H7 (cell line): ENCODE measurements around the gene NPAS3. TPM values are rescaled to one million over a fixed set of nuclear protein-coding genes. Genes with fewer than 3 reads are reported as not detected.

Source experiments
- DNase-seq: peaks from one replicate; pipeline ENCODE4 v3.0.0; 2012
- H3K27me3 ChIP-seq: 2 replicates; pipeline ENCODE4 v1.6.0; 2011; ENCODE audit warnings: mild to moderate bottlenecking, low read length; ENCODE audit not compliant: control insufficient read depth, insufficient read depth
- H3K36me3 ChIP-seq: replicated peaks from 2 replicates; pipeline ENCODE4 v1.5.1; 2011; ENCODE audit warnings: low read length; ENCODE audit not compliant: control insufficient read depth, insufficient read depth
- H3K4me3 ChIP-seq: 2 replicates; pipeline ENCODE4 v1.5.1; 2011; ENCODE audit warnings: low read depth, mild to moderate bottlenecking, control low read depth, low read length, moderate library complexity; ENCODE audit not compliant: insufficient read depth
- total RNA-seq: library from RNA; depleted of rRNA; stranded (reverse); fragments of >200 nt; shearing (Covaris generic); gene quantifications from 2 replicates; pipeline ENCODE4 v1.2.3, GENCODE V29; 2014

The NPAS3 gene
- total RNA-seq, 1 experiment from 2014 or later: 4.3 TPM

GRCh38 chr14:33617154-33617553, 678.5 kb downstream of the NPAS3 start:
- no peak for DNase-seq
- no peak overlapping the region for H3K4me3 ChIP-seq
- no peaks in the 10 kb centered on the region for H3K36me3 ChIP-seq
- no peaks in the 10 kb centered on the region; the same call in 1 of the 2 replicates for H3K27me3 ChIP-seq

- H3K36me3 ChIP-seq: no peaks in the 10 kb centered on the region
- no peak for DNase-seq
- no peak overlapping the region for H3K4me3 ChIP-seq
- H3K27me3 ChIP-seq: no peaks in the 10 kb centered on the region
Observed at GRCh38 chr14:33618361-33619105, 679.9 kb downstream of the NPAS3 start.

- Histone ChIP-seq H3K27me3 (no peaks in the 10 kb centered on the region), H3K36me3 (no peaks in the 10 kb centered on the region), H3K4me3 (no peak overlapping the region)
- no peak for DNase-seq
Observed at GRCh38 chr14:33622496-33622895, 683.8 kb downstream of the NPAS3 start.

GRCh38 chr14:33629792-33630191, 691.1 kb downstream of the NPAS3 start:
- no peaks in the 10 kb centered on the region for H3K36me3 ChIP-seq
- no peak for DNase-seq
- H3K27me3 ChIP-seq: no peaks in the 10 kb centered on the region
- H3K4me3 ChIP-seq: no peak overlapping the region

GRCh38 chr14:33631021-33631420, 692.3 kb downstream of the NPAS3 start:
- Histone ChIP-seq H3K27me3 (no peaks in the 10 kb centered on the region), H3K4me3 (no peak overlapping the region), H3K36me3 (no peaks in the 10 kb centered on the region)
- DNase-seq: no peak

- no peak overlapping the region for H3K4me3 ChIP-seq
- no peaks in the 10 kb centered on the region for H3K36me3 ChIP-seq
- no peak for DNase-seq
- H3K27me3 ChIP-seq: no peaks in the 10 kb centered on the region
Observed at GRCh38 chr14:33631441-33631840, 692.8 kb downstream of the NPAS3 start.

- no peaks in the 10 kb centered on the region for H3K36me3 ChIP-seq
- no peak for DNase-seq
- H3K4me3 ChIP-seq: no peak overlapping the region
- no peaks in the 10 kb centered on the region for H3K27me3 ChIP-seq
Observed at GRCh38 chr14:33634631-33635030, 696.0 kb downstream of the NPAS3 start.

GRCh38 chr14:33636716-33637115, 698.0 kb downstream of the NPAS3 start:
- H3K36me3 ChIP-seq: no peaks in the 10 kb centered on the region
- no peak overlapping the region for H3K4me3 ChIP-seq
- DNase-seq: no peak
- H3K27me3 ChIP-seq: no peaks in the 10 kb centered on the region

GRCh38 chr14:33642080-33642479, 703.4 kb downstream of the NPAS3 start:
- no peak overlapping the region for H3K4me3 ChIP-seq
- H3K36me3 ChIP-seq: no peaks in the 10 kb centered on the region
- H3K27me3 ChIP-seq: no peaks in the 10 kb centered on the region
- DNase-seq: peak; percentile 10

GRCh38 chr14:33642691-33643244, 704.1 kb downstream of the NPAS3 start:
- Histone ChIP-seq H3K4me3 (no peak overlapping the region), H3K27me3 (no peaks in the 10 kb centered on the region), H3K36me3 (no peaks in the 10 kb centered on the region)
- DNase-seq: no peak

GRCh38 chr14:33643426-33644181, 704.9 kb downstream of the NPAS3 start:
- no peaks in the 10 kb centered on the region for H3K27me3 ChIP-seq
- DNase-seq: no peak
- H3K4me3 ChIP-seq: no peak overlapping the region
- H3K36me3 ChIP-seq: no peaks in the 10 kb centered on the region

- Histone ChIP-seq H3K27me3 (no peaks in the 10 kb centered on the region), H3K36me3 (no peaks in the 10 kb centered on the region), H3K4me3 (no peak overlapping the region)
- no peak for DNase-seq
Observed at GRCh38 chr14:33646692-33647260, 708.1 kb downstream of the NPAS3 start.

- Histone ChIP-seq H3K36me3 (no peaks in the 10 kb centered on the region), H3K4me3 (no peak overlapping the region), H3K27me3 (no peaks in the 10 kb centered on the region)
- DNase-seq: no peak
Observed at GRCh38 chr14:33647385-33647786, 708.7 kb downstream of the NPAS3 start.

GRCh38 chr14:33650430-33650829, 711.8 kb downstream of the NPAS3 start:
- DNase-seq: no peak
- Histone ChIP-seq H3K27me3 (no peaks in the 10 kb centered on the region), H3K36me3 (no peaks in the 10 kb centered on the region), H3K4me3 (no peak overlapping the region)
